ENCODE data around the gene DUS1L.

DNA sequence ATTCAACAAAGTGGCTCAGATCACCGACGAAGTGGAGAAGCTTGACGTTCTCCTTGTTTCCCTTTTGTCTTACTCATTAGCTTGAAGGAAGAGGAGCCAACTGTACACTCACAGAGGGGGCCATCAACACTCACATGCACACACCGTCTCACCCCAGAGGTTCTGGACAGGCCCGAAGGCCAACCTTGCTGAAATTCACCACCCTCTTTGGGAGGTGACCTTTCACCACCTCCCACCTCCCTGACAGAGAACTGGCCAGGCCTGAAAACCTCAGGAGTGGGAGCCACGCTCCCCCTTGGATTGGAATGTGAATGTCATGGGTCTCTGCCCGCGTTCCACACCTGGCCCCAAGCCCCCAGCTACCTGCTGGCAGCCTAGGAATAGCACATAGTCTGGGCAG is 30.1 kb downstream of the DUS1L start:
- no peak for TF ChIP-seq CTCF (IDR thresholded peaks at IDR 0.05; ENCODE audit: poor library complexity)
- no peak for TF ChIP-seq EZH2 (IDR thresholded peaks at IDR 0.05; ENCODE audit: borderline replicate concordance)
